Ovary (tissue), 3 donors: Measurements from ENCODE around the gene C12orf75.
"Not testable (repeated sequence)": the region's sequence is repeated elsewhere in the genome, so short reads cannot be mapped to it uniquely, and the experiment has no call there.

Experiments used
- EP300 ChIP-seq: sonication (generic); formaldehyde crosslinking; IDR thresholded peaks from one replicate; pipeline ENCODE4 v1.6.1; 2017; ENCODE audit warnings: antibody characterized with exemption
- POLR2A ChIP-seq: fragments of 450-650 bp; IDR thresholded peaks from one replicate; pipeline ENCODE4 v1.6.1; 2017; ENCODE audit warnings: antibody characterized with exemption, mild to moderate bottlenecking, moderate library complexity
- TF ChIP-seq, protein P1 (sequence below), 3 donors: fragments of 450-650 bp in 2 of 3; fragments of 200-600 bp in 1 of 3; IDR thresholded peaks; one replicate each; pipeline versions ENCODE4 v1.5.1 to v1.8.0; 2016 to 2022; ENCODE audit warnings: antibody characterized with exemption in 3 of 3, mild to moderate bottlenecking in 1 of 3
- donor health status: DM: no; HTN: no; CAD: no.

DNA sequence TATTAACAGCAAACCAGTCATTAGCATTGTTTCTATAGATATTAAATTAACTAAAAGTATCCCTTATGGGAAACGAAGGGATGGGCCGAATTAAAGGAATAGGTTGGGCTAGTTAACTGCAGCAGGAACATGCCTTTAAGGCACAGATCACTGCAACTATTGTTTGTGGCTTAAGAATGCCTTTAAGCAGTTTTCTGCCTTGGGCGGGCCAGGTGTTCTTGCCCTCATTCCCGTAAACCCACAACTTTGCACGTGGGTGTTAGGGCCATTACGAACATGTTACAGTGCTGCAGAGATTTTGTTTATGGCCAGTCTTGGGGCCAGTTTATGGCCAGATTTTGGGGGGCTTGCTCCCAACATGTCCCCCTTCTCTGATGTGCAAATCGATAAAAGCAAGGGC lies 27.5 kb upstream of the C12orf75 start:
- TF ChIP-seq, protein P1, sequence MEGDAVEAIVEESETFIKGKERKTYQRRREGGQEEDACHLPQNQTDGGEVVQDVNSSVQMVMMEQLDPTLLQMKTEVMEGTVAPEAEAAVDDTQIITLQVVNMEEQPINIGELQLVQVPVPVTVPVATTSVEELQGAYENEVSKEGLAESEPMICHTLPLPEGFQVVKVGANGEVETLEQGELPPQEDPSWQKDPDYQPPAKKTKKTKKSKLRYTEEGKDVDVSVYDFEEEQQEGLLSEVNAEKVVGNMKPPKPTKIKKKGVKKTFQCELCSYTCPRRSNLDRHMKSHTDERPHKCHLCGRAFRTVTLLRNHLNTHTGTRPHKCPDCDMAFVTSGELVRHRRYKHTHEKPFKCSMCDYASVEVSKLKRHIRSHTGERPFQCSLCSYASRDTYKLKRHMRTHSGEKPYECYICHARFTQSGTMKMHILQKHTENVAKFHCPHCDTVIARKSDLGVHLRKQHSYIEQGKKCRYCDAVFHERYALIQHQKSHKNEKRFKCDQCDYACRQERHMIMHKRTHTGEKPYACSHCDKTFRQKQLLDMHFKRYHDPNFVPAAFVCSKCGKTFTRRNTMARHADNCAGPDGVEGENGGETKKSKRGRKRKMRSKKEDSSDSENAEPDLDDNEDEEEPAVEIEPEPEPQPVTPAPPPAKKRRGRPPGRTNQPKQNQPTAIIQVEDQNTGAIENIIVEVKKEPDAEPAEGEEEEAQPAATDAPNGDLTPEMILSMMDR (IDR thresholded peaks at IDR 0.05), result not testable (repeated sequence)
- TF ChIP-seq EP300, POLR2A: not testable (repeated sequence)
